IMR-90 (cell line): ENCODE results near the gene ENPP6.

Experiments
- CEBPB ChIP-seq: IDR thresholded peaks from 2 replicates; pipeline ENCODE4 v1.6.1; 2012; ENCODE audit warnings: low read depth, low read length, improper control_type of control experiment
- FOS ChIP-seq: fragments of 150-350 bp; IDR thresholded peaks from 2 replicates; pipeline ENCODE4 v1.6.1; 2016; ENCODE audit warnings: low read depth, low read length
- MAFK ChIP-seq: IDR thresholded peaks from 2 replicates; pipeline ENCODE4 v1.6.1; 2012; ENCODE audit warnings: low read depth, low read length, improper control_type of control experiment
- MXI1 ChIP-seq: IDR thresholded peaks from 2 replicates; pipeline ENCODE4 v1.6.1; 2012; ENCODE audit warnings: low read depth, mild to moderate bottlenecking, low read length, moderate library complexity, borderline replicate concordance
- NFE2L2 ChIP-seq: fragments of 150-350 bp; IDR thresholded peaks from 2 replicates; pipeline ENCODE4 v1.6.1; 2016; ENCODE audit warnings: low read depth, mild to moderate bottlenecking, low read length
- POLR2A ChIP-seq: IDR thresholded peaks from 2 replicates; pipeline ENCODE4 v1.6.1; 2012; ENCODE audit warnings: mild to moderate bottlenecking, low read depth, low read length
- RCOR1 ChIP-seq: IDR thresholded peaks from 2 replicates; pipeline ENCODE4 v1.6.1; 2012; ENCODE audit warnings: mild to moderate bottlenecking, low read length, improper control_type of control experiment; ENCODE audit not compliant: insufficient replicate concordance
- RFX5 ChIP-seq: IDR thresholded peaks from 2 replicates; pipeline ENCODE4 v1.8.0; 2012; ENCODE audit warnings: low read depth, mild to moderate bottlenecking, low read length, moderate library complexity
- TF ChIP-seq, protein P1 (sequence below): conservative IDR thresholded peaks from 2 replicates; pipeline ENCODE4 v1.5.1; 2012; ENCODE audit warnings: mild to moderate bottlenecking, low read depth, low read length, improper control_type of control experiment
- TF ChIP-seq, protein P2 (sequence below): fragments of 150-350 bp; IDR thresholded peaks from 2 replicates; pipeline ENCODE4 v1.6.1; 2016; ENCODE audit warnings: low read depth, mild to moderate bottlenecking, low read length, moderate library complexity, borderline replicate concordance

DNA sequence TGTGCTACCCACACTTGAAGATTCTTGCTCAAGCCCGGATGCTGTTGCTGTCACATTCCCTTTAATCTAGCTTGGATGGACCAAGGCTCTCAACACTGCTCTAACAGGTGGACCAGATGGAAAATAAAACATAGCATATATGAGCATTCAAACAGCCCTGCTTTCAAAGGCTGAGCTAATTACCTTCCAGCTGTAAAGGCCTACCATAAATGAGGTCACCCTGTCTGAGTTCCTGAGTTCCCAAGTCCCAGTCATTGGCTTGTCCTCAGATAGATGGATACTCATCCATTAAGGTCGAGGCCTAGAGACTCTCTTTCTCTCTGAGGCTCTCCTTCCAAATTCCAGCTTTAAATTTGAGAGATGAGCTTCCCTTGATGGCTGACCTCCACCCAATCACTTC is 165.1 kb downstream of the ENPP6 start:
- TF ChIP-seq, protein P1, sequence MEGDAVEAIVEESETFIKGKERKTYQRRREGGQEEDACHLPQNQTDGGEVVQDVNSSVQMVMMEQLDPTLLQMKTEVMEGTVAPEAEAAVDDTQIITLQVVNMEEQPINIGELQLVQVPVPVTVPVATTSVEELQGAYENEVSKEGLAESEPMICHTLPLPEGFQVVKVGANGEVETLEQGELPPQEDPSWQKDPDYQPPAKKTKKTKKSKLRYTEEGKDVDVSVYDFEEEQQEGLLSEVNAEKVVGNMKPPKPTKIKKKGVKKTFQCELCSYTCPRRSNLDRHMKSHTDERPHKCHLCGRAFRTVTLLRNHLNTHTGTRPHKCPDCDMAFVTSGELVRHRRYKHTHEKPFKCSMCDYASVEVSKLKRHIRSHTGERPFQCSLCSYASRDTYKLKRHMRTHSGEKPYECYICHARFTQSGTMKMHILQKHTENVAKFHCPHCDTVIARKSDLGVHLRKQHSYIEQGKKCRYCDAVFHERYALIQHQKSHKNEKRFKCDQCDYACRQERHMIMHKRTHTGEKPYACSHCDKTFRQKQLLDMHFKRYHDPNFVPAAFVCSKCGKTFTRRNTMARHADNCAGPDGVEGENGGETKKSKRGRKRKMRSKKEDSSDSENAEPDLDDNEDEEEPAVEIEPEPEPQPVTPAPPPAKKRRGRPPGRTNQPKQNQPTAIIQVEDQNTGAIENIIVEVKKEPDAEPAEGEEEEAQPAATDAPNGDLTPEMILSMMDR: no peak
- TF ChIP-seq POLR2A: no peak
- no peak for TF ChIP-seq MXI1
- TF ChIP-seq, protein P2, sequence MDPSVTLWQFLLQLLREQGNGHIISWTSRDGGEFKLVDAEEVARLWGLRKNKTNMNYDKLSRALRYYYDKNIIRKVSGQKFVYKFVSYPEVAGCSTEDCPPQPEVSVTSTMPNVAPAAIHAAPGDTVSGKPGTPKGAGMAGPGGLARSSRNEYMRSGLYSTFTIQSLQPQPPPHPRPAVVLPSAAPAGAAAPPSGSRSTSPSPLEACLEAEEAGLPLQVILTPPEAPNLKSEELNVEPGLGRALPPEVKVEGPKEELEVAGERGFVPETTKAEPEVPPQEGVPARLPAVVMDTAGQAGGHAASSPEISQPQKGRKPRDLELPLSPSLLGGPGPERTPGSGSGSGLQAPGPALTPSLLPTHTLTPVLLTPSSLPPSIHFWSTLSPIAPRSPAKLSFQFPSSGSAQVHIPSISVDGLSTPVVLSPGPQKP: no peak
- no peak for TF ChIP-seq CEBPB
- TF ChIP-seq RCOR1: no peak
- TF ChIP-seq RFX5: no peak
- TF ChIP-seq FOS: no peak
- no peak for TF ChIP-seq MAFK
- no peak for TF ChIP-seq NFE2L2
